ENCODE results near the gene CTNNA1.
"Not testable (repeated sequence)": the region's sequence is repeated elsewhere in the genome, so short reads cannot be mapped to it uniquely, and the experiment has no call there.

CTNNA1 gene

DNA sequence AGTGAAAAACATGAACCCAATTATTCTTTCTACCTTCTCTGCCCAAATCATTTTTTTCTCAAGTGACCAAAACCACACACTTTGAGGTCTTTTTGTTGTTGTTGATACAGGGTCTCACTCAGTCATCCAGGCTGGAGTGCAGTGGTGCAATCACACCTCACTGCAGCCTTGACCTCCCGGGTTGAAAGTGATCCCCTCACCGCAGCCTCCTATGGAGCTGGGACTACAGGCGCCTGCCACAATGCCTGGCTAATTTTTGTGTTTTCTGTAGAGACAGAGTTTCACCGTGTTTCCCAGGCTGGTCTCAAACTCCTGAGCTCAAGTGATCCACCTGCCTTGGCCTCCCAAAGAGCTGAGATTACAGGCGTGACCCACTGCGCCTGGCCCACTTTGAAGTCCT is 8.4 kb downstream of the CTNNA1 start:
- DNase-seq, result not testable (repeated sequence)

DNA sequence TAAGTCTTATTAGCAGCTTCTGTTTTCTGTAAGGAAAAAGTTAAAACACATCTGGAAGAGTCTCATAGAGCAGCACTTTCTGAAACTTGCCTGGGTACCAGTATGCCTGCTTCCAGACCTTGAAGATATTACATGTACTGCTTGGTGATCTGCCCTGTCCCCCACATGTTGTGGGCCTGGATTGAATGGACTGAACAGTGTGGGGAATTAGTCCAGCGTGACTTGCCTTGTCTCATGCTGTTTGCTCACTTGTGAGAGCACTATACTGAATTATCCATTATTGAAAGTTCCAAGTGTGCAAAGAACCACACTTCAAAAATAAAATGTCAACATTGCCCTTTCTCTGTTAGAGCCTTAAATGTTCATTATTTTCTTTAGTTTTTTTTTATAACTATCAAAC is 8.9 kb downstream of the CTNNA1 start:
- no peak for DNase-seq

DNA sequence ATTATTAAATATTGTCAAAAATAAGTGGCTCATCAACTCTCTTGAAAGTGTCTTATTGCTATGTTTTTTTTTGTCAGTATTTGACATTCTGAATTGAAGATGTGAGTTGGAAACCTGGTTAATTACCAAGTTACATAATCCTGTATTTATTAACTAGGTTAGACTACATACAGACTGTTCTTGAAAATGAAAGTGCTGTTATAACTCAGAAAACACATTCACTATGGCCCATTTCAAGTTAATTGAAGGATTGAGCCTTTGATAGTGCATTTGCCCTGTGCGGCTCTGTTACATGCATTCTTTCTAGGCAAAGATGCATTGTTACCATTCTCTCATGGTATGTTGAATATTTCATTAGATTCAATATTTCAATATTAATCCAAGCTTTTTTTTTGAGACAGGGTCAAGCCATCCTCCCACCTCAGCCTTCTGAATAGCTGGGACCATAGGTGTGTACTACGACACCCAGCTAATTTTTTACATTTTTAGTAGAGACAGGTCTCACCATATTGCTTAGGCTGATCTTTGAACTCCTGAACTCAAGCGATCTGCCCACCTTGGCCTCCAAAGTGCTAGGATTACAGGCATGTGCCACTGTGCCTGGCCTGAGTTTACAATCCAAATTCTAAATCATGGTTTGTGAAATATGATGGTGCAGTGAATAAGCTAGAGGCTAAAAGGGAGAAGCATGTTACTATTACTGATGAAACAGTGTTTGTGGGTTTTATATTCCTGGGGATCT is 10.0 kb downstream of the CTNNA1 start:
- no peak for DNase-seq

DNA sequence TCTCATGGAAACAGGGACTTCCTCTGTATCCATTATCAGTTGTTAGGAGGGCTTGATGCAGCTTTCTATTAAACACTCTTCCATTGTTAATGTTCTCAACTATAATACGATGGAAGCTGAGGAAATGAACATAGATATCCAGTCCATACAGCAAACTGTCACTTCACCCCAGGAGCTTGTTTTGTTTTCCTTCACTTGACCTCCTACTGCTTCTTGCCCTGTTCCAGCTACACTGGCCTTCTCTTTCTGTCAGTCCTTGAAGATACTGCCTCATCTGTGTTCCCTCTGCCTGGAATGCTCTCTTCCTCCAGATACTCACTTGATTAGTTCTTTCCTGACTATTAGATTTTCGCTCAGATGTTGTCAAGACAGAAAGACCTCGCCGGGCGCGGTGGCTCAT is 17.1 kb downstream of the CTNNA1 start:
- no peak for DNase-seq

DNA sequence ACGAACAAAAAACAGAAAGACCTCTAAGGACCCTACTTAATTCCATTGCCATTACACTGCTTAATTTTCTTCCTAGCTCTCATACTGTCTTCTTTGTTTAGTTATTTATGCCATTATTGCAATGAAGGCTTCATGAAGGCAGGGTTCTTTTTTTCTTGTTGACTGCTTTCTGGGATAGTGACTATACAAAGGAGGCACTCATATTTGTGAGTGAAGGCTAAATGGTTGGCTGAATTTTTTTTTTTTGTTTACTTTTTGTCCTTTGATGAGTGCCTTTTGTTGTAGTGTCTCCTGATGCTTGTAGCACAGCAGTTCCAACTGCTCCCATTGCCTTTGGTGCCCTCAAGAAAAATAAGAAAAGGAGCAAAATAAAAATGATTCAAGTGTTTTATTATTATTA is 17.8 kb downstream of the CTNNA1 start:
- DNase-seq, result no peak

DNA sequence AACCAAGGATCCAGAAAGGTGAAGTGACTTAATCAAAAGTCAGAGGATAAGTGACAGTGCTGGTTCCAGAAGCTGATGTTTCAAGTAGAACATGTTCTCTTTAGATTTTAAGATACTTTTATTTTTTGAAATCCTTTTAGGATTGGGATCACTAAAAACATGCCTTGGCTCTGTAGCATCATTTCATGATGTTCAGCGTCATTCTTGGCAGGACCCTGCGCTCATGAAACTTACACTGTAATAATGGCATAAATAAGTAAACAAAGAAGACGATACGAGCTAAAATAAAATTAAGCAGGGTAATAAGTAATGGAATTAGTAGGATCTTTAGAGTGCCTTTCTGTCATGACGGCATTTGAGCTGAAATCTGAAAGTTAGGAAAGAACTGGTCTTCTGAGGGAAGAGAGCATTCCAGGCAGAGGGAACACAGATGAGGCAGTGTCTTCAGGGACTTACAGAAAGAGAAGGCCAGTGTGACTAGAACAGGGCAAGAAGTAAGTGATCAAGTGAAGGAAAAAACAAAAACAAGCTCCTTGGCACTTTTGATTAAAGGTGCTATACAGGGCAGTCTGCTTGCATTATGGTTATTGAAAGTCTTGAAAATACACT is 19.9 kb downstream of the CTNNA1 start:
- DNase-seq, result no peak

DNA sequence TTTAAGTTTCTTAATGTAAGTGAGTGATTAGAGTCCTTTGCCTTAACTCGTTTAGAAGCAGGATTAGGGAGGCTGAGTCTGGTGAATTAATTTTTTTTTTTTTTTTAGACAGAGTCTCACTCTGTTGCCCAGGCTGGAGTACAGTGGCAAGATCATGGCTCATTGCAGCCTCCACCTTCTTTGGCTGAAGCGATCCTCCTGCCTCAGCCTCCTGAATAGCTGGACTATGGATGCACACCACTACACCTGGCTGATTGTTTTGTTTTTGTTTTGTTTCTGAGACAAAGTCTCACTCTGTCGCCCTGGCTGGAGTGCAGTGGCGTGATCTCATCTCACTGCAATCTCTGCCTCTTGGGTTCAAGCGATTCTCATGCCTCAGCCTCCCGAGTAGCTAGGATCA is 20.4 kb downstream of the CTNNA1 start:
- DNase-seq, result not testable (repeated sequence)

DNA sequence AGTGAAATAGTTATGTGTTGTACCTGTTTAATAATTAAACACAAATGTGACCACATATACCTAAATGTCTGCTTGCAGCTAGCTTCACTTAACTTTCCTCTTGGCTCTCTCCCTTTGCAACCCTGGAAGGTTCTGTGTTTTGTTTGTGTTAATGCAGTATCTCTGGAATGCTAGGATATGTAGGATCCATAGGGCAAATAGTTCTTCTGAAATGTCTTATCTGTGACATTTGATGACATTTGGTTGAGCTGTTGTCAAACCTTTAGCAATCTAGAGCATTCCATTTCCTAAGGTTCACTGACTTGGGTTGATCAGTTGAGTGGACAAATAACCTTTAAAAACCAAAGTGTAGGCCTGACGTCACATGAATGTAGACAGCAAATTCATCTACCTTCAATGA is 21.8 kb downstream of the CTNNA1 start:
- no peak for DNase-seq

DNA sequence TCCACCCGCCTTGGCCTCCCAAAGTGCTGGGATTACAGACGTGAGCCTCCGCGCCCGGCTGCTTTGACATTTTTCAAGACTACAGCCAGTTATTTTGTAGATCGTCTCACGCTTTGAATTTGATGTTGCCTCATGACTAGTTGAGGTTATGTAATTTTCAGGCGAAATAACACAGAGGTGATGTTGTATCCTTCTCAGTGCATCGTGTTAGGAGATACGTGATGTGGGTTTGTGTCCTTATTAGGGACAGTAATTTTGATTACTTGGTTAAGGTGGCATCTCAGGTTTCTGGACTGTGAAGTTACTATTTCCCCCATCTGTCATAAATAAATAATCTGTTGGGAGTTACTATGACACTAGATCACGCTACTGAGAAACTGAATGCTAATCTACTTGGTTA is 25.0 kb downstream of the CTNNA1 start:
- no peak for DNase-seq

DNA sequence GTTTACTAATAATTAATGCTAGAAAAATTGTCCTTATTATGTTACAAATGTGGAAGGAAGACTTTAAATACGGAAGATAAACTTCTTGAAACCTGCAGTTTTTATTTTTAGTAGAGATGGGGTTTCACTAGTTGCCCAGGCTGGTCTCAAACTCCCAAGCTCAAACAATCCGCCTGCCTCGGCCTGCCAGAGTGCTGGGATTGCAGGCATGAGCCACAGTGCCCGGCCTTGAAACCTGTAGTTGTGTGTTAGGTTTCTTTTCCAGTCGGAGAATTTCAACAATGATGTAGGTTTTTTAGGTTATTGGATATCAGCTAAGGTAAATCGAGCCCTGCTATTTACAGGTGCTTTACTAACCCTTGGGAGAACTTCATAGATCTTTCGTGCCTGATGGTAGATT is 30.8 kb downstream of the CTNNA1 start:
- no peak for DNase-seq

DNA sequence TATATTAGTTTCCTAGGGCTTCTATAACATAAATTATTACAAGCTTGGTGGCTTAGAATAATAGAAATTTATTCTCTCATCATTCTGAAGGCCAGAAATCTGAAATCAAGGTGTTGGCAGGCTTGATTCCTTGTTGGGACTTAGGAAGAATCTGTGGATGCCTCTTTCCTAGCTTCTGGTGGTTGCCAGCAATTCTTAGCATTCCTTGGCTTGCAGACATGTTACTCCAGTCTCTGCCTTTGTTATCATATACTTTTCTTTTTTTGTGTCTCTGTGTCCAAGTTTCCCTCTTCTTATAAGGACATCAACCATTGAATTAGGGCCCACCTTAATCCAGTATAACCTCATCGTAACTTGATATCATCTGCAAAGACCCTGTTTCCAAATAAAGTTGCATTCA is 31.4 kb downstream of the CTNNA1 start:
- DNase-seq, result no peak

DNA sequence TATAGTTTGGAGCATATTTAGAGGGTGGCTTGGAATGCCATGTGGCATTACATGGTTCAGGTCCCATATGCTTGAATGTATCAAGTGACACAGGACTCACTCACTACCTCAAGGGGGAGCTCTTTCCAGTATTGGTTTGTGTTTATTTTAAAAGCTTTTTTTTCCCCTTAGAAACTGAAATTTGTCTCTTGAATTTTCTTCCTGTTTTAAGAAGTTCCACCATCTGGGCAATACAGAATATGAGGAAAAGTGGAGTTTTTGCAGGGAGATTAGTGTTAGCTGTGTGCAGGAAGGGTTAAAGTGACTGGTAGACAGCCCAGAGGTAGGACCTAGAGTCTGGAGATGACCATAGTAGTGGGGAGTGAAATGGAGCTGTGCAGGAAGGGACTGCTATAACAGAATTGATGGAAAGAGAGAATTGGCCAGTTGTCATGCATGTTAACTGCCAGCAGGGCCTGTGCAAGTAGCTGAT is 36.6 kb downstream of the CTNNA1 start:
- no peak for DNase-seq

DNA sequence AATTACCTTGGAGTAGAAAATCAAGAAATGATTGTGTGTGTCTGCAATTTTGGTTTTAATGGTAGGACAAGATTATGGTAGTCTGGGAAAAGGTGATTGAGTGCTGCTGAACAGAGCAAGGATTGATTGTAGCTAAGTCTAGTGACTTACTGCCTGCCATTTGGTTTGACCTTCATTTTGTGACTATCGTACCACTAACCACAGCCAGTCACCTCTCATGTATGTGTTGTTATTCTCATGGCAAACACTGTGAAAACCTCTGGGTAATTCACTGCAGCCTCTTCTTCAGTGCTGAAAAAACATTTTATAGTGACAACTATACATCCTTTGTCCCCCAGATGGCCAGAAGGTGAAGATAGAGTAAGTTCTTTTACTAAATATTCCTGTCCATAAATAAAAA is 37.5 kb downstream of the CTNNA1 start:
- DNase-seq, result no peak

DNA sequence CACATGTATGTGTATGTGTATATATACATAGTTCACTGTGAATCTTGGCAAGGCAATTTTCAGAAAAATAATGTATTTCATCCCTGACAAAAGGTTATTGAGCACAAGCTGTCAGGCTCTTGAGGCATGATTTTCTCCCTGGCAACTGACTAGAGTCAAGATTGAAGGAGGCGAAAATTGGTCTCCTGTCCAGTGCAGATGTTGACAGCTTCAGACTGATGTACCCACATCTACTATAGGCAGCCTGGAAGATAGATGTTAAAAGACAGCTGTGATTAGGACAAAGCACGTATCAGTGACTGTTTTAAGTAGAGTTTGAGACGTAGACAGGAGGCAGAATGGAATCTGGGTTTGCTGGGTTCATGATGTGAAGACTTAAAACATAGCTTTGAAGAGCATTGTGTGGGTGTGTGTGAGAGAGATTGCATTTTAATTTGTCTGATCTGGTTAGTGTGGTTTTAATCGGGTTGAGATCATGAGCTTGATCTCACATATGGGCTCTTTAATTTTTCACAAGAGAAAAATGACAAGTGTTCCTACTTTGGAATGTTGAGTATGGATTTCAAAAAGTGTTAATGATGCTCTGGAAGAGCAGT is 39.1 kb downstream of the CTNNA1 start:
- DNase-seq, result no peak

DNA sequence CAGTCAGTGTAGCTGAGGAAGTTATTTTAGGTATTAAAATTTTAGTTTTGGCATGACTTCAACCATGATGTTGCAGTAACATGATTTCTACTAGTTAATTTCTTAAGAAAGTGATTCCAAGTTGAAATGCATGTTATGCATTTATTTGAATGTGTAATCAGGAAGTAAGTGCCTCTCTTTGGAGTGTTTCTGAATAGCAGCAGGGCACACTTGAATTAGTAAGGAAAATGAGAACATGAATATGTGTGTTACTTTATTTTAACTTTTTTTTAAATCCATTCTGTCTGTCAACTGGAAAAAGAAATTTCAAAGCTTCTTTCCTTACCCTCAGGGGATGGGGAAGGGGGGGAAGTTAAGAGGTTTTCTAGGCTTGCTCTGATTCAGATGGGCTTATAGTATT is 40.4 kb downstream of the CTNNA1 start:
- no peak for DNase-seq

DNA sequence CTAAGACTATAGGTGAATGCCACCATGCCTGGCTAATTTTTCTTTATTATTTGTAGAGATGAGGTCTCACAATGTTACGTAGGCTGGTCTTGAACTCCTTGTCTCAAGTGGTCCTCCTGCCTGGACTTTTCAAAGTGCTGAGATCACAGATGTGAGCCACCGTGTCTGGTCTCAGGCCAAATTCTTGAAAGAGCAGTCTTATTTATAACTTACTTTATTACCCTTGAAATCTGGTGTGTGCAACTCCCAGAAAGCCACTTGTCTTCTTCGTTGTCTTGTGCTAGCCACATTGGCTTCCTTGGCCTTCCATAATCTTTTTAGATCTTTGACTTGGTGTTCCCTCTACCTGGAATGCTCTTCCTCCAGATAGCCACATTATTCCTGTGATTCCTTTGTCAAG is 50.1 kb downstream of the CTNNA1 start:
- no peak for DNase-seq

DNA sequence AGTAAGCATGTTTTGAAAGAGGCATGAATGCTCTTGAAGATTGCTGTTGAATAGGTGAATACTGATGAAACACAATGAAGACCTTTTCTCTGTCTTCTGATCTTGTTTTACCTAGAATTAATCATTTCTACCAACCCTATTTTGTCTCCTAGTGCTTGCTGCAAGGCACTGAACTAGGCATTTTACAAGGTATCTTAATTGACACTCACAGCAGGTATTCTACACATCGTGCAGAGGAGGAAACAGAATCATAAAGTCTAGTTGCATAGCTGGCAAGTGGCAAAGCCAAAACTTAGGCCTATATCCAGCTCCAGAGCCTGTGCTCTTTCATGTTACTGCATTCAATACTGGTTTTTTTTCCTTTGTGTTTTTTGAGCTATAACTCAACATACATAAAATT is 50.7 kb downstream of the CTNNA1 start:
- no peak for DNase-seq

DNA sequence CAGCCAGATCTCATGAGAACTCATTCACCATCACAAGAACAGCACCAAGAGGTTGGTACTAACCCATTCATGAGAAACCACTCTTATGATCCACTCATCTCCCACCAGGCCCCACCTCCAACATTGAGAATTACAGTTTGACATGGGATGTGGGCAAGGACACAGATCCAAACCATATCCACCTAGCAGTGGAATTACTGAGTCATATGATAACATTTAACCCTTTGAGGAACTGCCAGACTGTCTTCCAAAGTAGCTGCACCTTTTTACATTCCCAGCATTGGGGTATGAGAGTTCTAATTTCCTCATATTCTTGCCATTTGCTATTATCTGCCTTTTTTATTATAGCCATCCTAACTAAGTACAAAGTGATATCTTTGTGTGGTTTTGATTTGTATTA is 51.9 kb downstream of the CTNNA1 start:
- no peak for DNase-seq

DNA sequence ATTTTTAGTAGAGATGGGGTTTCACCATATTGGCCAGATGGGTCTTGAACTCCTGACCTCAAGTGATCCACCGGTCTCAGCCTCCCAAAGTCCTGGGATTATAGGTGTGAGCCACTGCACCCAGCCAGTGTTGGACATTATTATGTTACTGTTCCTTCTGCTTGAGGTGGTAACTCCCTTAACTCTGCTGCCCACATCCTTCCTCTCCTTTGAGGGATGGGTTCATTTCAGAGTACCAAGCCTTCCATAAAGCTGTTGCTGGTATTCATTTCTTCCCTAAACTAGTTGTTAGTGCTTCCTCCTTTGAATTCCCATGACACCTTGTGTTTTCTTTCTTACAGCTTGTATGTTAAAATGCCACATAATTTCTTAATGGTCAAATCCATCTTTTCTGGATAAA is 54.0 kb downstream of the CTNNA1 start:
- DNase-seq, result no peak

DNA sequence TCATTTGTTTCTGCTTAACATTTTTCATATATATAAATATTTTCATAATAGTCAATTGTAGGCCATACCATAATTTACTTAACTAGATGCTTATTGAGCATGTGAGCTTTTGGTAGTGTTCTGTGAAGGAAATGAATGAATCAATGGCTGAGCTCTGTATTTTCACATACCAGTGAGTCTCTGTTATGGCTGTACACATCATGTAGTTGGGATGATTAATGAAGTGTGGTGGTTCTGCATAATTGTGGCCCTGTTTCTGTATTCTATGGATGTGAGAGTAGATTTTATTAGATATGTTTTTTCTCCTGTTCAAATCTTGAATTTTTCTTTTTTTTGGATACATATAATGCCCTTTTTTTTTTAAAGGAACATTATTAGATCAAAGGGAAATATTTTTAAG is 56.2 kb downstream of the CTNNA1 start:
- DNase-seq, result no peak

DNA sequence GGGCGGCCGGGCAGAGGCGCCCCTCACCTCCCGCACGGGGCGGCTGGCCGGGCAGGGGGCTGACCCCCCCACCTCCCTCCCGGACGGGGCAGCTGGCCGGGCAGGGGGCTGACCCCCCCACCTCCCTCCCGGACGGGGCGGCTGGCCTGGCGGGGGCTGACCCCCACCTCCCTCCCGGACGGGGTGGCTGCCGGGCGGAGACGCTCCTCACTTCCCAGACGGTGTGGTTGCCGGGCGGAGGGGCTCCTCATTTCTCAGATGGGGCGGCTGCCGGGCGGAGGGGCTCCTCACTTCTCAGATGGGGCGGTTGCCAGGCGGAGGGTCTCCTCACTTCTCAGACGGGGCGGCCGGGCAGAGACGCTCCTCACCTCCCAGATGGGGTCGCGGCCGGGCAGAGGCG is 57.6 kb downstream of the CTNNA1 start:
- DNase-seq, result not testable (repeated sequence)

DNA sequence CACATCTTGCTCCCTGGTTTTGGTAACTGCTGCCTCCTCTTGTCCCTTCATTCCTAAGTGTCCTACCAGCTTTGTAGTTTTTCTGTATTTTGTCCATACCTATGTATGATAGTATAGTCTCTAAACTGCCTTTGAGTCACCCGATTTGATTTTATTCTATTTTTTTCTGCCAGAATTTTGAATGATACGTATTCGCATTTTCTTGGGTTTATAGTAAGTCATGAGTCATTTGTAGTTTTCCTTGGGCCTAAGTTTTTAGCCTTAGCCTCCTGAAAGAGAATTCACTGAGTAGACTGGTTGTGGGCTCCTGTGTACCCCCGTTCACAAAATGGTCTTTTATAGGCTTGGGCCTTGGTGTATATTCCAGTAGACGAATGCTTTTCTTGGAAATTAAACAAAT is 62.3 kb downstream of the CTNNA1 start:
- no peak for DNase-seq

DNA sequence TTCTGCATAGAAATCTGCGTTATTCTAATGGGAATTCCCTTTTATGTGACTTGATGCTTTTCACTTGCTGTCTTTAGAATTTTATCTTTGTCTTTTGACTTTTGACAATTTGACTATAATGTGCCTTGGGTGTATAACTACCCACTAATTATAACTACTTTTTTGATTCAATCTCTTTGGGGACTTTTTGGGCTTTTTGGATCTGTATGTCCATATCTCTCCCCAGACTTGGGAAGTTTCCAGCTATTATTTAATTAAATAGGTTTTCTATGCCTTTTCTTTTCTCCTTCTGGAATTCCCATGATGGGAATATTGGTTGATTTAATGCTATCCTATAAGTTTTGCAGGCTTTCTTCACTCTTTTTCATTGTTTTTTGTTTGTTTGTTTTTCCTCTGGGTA is 64.0 kb downstream of the CTNNA1 start:
- DNase-seq, result no peak

DNA sequence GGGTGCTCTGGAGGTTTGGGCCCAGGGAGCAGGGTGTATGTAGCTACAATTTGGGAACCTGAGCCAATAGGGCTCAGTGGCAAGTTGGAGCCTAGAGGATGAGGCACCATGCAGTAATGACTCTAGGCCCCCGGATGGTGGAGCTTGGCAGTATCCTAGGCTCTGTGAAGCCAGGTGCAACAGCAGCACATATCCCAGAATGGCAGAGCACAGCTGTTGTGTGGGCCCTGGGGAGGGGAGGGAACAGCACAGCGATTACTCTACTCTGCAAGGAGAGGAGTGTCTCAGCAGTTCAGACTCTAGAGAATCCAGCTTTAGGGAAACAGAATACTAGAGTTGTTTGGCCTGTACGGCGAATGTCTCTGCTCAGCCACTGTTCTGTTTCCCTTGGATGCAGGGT is 65.9 kb downstream of the CTNNA1 start:
- DNase-seq, result no peak

DNA sequence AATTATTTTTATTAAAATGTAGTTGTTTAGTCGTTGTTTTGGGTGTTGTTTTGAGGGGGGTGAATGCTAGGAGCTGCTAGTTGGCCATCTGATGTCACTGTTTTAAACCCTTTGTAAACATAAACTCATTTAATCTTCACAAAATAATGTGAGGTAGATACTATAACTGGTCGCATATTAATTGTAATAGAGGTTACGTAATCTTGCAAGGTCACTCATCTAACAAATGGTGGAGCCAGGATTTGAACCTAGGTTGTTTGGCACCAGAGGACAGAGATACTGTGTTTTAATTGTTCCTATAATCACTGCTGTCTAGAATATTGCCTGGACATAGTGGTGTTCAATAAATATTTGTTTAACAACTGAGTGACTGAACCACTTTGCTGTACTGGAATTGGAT is 67.5 kb downstream of the CTNNA1 start:
- DNase-seq, result no peak
